Measurements from ENCODE around the gene RNF151. TPM values are rescaled to one million over a fixed set of nuclear protein-coding genes. Genes with fewer than 3 reads are reported as not detected.

The RNF151 gene
- total RNA-seq, 1 donor from 2014 or later: 0.70 TPM

DNA sequence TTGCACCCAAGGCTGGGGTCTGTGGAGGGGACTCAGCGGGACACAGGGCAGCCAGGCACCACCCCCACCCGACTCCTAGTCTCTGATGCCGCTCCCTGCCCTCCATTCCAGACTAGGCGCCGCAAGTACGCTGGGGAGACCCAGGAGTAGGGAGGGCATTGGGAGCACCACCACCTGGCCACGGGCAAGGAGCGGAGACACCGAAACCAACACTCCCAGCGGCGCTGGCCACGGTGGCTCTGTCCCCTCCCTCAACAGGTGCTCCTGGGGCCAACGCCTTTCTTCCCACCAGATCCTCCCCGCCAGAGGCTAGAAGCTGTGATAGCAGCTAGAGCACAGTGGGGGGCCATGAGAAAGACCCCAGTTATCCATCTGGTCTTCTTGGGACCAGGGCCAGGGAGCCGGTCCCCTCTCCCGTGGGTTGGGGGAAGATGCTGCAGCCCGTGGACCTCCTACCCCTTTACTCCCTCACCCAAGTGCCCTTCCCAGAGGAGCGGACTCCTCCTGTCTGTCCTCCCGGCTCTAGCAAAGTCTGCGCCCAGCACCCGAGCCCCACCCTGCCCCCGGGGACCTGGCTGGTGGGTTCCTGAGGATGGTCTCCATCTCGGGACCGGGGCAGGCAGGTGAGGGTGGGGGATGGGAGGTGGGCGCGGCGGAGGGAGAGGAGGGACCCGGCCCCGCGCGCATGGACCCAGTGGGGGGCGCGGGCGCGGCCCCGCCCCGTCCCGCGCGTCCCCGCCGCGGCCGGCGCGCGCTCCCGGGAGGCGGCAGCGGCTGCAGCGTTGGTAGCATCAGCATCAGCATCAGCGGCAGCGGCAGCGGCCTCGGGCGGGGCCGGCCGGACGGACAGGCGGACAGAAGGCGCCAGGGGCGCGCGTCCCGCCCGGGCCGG, 22.8 kb downstream of the RNF151 start, which contains the start of gene SYNGR3:
TSS of gene SYNGR3 (plus strand) at position 762 of the 892 bp plus-strand sequence. CDS start 133 bp downstream, outside the sequence.
- intact Hi-C loops (cut with micrococcal nuclease): no loop called here
- Mint-ChIP-seq H3K27me3 (ENCODE audit: insufficient read depth) (peaks cover 11% of the 10 kb centered on the region), H3K27ac (peak within 1 kb of the TSS; percentile 84), H3K36me3 (ENCODE audit: low read depth) (peaks cover 17% of the 10 kb centered on the region), H3K4me1 (ENCODE audit: low read depth) (peaks cover 26% of the 10 kb centered on the region), H3K9me3 (no peaks in the 10 kb centered on the region), H3K4me3 (peak within 1 kb of the TSS; percentile 82)
- DNase-seq (ENCODE audit: low spot score): no peak

DNA sequence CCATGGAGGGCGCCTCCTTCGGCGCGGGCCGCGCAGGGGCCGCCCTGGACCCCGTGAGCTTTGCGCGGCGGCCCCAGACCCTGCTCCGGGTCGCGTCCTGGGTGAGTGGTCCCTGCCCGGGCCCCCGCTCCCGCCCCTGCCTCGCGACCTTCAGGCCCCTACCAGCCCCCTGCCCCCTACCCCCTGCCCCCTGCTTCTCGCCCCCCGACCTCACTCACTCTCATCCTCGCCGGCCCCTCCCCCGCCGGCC, 23.4 kb downstream of the RNF151 start:
- Mint-ChIP-seq H3K4me3 (no peak overlapping the region), H3K36me3 (ENCODE audit: low read depth) (peaks cover 14% of the 10 kb centered on the region), H3K9me3 (no peaks in the 10 kb centered on the region), H3K27me3 (ENCODE audit: insufficient read depth) (peaks cover 11% of the 10 kb centered on the region), H3K4me1 (ENCODE audit: low read depth) (peaks cover 26% of the 10 kb centered on the region), H3K27ac (no peak overlapping the region)
- DNase-seq (ENCODE audit: low spot score): no peak
- intact Hi-C loops (cut with micrococcal nuclease): no loop called here

DNA sequence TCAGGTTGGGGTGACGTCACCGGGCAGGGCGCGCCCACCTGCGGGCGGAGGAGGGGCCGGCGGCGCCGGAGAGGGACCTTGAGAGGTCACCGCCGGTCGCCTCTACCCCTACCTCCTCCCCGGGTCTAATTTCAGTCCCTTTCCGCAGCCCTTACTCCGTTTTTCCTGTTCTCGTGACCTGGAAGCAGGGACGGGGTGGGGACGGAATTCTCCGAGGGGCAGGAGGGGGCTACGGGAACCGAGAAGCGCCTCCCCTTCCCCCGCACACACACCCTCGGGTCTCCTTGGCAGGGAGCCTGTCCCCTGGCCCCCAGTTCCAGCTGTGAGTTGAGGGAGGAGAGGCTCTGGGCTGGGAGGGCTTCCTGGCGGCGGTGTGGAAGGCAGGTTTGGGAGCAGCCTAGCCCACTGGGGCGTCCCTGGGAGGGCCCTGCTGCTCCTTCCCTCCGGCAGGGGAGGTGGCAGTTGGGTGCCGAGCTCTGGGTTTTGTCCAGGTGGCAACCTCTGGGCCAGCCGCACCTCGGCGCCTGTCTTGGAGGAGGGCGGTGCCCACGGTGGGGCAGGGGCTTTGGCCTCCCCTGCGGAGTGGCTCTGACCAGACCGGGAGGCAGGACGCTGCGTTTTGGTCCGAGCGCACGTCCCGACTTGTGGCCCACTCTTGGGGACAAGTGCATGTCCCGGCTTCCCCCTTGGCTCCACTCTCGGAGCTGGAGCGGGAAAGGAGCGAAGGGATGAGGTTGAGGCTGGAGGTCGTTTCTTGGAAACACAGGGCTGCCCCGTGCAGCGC, 23.9 kb downstream of the RNF151 start:
- Mint-ChIP-seq H3K9me3 (no peaks in the 10 kb centered on the region), H3K4me1 (ENCODE audit: low read depth) (peaks cover 26% of the 10 kb centered on the region), H3K36me3 (ENCODE audit: low read depth) (peaks cover 14% of the 10 kb centered on the region), H3K27ac (peak overlapping the region; percentile 84), H3K4me3 (peak overlapping the region; percentile 82), H3K27me3 (ENCODE audit: insufficient read depth) (peaks cover 11% of the 10 kb centered on the region)
- intact Hi-C loops (cut with micrococcal nuclease): no loop called here
- peak; percentile 58 for DNase-seq (ENCODE audit: low spot score)

DNA sequence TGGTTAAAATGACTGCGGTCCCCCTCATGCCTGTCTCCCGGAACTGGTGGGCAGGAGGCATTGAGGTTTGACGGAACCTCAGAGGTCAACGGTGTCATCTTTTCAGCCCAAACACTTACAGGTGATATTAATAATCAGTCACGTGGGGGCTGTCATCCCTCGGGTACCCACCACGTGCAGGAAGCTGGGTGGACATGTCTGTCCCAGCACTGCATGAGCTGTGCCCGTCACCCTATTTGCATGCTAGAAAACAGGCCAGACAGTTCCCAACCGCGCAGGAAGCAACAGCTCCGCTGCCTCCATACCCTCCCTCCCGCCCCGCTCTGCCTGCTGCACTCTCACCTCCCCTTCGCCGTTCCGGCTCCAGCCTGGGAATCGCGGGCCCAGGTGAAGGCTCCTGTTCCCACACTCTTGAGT, 24.5 kb downstream of the RNF151 start:
- H3K9me3 Mint-ChIP-seq: no peaks in the 10 kb centered on the region
- peaks cover 11% of the 10 kb centered on the region for H3K27me3 Mint-ChIP-seq (ENCODE audit: insufficient read depth)
- H3K27ac Mint-ChIP-seq: peak overlapping the region; percentile 84
- H3K4me1 Mint-ChIP-seq (ENCODE audit: low read depth): peaks cover 26% of the 10 kb centered on the region
- DNase-seq (ENCODE audit: low spot score): no peak
- H3K36me3 Mint-ChIP-seq (ENCODE audit: low read depth): peaks cover 15% of the 10 kb centered on the region
- intact Hi-C loops (cut with micrococcal nuclease): no loop called here
- peak overlapping the region; percentile 82 for H3K4me3 Mint-ChIP-seq

DNA sequence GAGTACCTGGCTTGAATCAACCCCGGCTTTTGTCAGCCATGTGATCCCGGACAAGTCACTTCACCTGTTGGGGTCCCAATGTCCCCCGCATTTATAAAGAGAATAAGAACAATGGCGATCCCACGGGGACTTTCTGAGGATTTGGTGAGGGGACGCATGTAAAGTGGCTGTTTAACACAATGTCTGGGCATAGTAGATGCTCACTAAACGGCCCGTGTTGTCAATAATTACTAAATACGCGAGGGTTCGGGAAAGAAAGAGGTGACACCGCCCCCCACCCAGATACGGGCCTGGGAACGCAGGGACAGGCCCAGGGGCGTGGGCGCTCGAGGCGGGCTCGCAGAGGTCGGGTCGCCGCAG, 24.9 kb downstream of the RNF151 start:
- peak overlapping the region; percentile 84 for H3K27ac Mint-ChIP-seq
- H3K4me1 Mint-ChIP-seq (ENCODE audit: low read depth): peaks cover 26% of the 10 kb centered on the region
- DNase-seq (ENCODE audit: low spot score): no peak
- no peaks in the 10 kb centered on the region for H3K9me3 Mint-ChIP-seq
- intact Hi-C loops (cut with micrococcal nuclease): no loop called here
- peaks cover 11% of the 10 kb centered on the region for H3K27me3 Mint-ChIP-seq (ENCODE audit: insufficient read depth)
- peak overlapping the region; percentile 82 for H3K4me3 Mint-ChIP-seq
- H3K36me3 Mint-ChIP-seq (ENCODE audit: low read depth): peaks cover 14% of the 10 kb centered on the region

DNA sequence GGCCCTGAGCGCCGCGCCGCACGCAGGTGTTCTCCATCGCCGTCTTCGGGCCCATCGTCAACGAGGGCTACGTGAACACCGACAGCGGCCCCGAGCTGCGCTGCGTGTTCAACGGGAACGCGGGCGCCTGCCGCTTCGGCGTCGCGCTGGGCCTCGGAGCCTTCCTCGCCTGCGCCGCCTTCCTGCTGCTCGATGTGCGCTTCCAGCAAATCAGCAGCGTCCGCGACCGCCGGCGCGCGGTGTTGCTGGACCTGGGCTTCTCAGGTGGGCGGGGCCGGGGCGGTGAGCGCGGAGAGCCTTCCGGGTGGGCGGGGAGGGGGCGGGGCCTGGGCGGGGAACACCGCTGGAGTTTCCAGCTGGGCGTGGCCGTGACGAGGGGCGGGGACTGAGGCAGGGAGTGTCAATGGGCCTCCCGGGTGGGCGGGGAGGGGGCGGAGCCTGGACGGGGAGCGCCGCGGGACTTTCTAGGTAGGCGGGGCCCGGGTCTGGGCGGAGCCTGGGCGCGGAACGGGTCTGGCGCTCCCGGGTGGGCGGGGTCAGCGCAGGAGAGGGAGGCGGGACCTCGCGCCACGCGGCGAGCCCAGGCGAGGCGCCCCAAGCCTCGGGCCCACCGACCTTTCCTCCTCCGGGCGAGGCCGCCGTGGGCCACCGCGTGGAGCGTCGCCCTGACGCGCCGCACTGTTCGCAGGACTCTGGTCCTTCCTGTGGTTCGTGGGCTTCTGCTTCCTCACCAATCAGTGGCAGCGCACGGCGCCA, 25.5 kb downstream of the RNF151 start:
- no peaks in the 10 kb centered on the region for H3K9me3 Mint-ChIP-seq
- no peak overlapping the region for H3K27ac Mint-ChIP-seq
- peaks cover 26% of the 10 kb centered on the region for H3K4me1 Mint-ChIP-seq (ENCODE audit: low read depth)
- H3K4me3 Mint-ChIP-seq: peak overlapping the region; percentile 82
- H3K36me3 Mint-ChIP-seq (ENCODE audit: low read depth): peaks cover 10% of the 10 kb centered on the region
- peak; percentile 91 for DNase-seq (ENCODE audit: low spot score)
- H3K27me3 Mint-ChIP-seq (ENCODE audit: insufficient read depth): peaks cover 11% of the 10 kb centered on the region
- intact Hi-C loops (cut with micrococcal nuclease): loop anchor here (1.0 to 2.0 kb wide), 9 partner anchors 8 to 977 kb away; partner anchors contain the start of genes GFER, MSRB1, NDUFB10 and NTHL1

DNA sequence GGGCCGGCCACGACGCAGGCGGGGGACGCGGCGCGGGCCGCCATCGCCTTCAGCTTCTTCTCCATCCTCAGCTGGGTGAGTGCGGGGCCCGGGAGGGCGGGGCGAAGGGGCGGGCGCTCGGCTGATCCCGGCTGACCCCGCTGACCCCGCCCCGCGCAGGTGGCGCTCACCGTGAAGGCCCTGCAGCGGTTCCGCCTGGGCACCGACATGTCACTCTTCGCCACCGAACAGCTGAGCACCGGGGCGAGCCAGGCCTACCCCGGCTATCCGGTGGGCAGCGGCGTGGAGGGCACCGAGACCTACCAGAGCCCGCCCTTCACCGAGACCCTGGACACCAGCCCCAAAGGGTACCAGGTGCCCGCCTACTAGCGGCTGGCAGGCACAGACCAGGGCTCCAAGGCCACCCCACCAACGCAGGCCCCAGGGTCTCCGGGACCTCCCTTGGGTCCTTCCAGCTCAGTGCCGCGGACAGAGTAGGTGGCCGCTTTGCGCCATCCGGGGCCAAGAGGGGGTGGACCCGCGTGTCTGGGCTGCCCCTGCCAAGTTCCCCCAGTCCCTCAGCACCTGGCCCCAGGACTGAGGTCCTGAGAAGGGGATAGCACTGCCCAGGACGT, 26.2 kb downstream of the RNF151 start:
- no peak for DNase-seq (ENCODE audit: low spot score)
- intact Hi-C loops (cut with micrococcal nuclease): loop anchor here (1.0 to 2.0 kb wide), 9 partner anchors 9 to 976 kb away; partner anchors contain the start of genes GFER, MSRB1, NDUFB10 and NTHL1
- H3K36me3 Mint-ChIP-seq (ENCODE audit: low read depth): peaks cover 12% of the 10 kb centered on the region

DNA sequence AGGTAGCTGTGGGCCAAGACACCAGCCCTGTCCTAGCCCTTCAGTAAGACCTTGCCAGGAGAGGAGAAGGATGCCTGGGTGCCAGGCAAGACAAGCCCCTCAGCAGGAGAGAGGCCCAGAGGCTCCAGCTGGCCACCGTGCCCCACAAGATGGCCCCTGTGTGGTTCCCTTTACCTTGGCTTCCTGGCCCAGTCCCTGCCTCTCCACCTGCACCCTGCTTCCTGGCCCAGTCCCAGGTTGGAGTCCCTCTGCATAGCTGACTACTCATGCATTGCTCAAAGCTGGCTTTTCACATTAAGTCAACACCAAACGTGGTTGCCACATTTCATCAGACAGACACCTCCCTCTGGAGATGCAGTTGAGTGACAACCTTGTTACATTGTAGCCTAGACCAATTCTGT, 27.1 kb downstream of the RNF151 start:
- Mint-ChIP-seq H3K27ac (peak overlapping the region; percentile 4), H3K36me3 (ENCODE audit: low read depth) (peaks cover 15% of the 10 kb centered on the region), H3K9me3 (no peaks in the 10 kb centered on the region), H3K4me3 (no peak overlapping the region), H3K27me3 (ENCODE audit: insufficient read depth) (peaks cover 8% of the 10 kb centered on the region), H3K4me1 (ENCODE audit: low read depth) (peaks cover 23% of the 10 kb centered on the region)
- intact Hi-C loops (cut with micrococcal nuclease): loop anchor here (2.0 kb wide), 1 partner anchor 975 kb away; the partner anchor contains the start of gene PAQR4
- no peak for DNase-seq (ENCODE audit: low spot score)

More for the DNA sequence above, 26.2 kb downstream of the RNF151 start:
- Mint-ChIP-seq H3K4me1 (ENCODE audit: low read depth) (peaks cover 26% of the 10 kb centered on the region), H3K4me3 (no peak overlapping the region), H3K27ac (no peak overlapping the region), H3K9me3 (no peaks in the 10 kb centered on the region), H3K27me3 (ENCODE audit: insufficient read depth) (peaks cover 11% of the 10 kb centered on the region)

DNA sequence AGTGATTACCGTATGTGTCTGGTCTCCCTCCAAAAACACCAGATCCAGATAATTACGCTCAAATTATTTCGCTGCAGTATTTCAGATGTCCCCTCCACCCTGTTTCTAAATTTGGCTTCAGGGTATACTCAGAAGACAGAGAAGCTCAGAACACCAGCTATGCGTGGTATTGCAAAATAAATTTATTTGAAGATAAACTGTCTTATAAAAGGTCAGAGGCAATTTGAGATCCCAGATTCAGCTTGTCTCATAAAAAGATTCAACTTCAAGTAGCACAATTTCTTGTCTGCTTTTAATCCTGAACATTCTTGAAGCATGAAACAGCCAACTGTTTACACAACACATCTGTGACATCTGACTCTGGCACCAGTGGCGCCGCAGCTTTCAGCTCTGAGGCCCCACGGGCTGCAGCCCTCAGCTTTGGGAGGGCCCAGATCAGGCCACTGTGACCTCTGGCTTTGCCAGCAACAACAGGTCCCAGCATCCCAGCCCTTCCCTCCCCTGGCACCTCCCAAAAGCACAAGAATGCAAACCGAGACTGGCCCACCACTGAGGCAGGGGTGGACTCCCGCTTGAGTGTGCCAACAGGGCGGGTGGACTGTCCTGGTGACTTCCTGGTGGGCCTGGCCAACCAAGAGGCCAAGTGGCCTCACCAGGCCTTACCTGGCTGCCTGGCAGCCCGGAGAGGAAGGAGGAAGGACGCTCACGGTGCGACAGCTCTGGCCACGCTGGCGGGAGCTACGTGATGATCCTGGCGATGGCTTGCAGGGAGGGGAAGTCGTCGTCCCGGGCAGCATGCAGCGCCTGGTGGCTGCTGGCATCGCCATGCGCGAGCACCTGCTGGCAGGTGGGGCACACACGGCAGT, 31.1 kb downstream of the RNF151 start:
- Mint-ChIP-seq H3K27ac (no peak overlapping the region), H3K4me3 (no peak overlapping the region), H3K9me3 (no peaks in the 10 kb centered on the region), H3K36me3 (ENCODE audit: low read depth) (peaks cover 21% of the 10 kb centered on the region), H3K4me1 (ENCODE audit: low read depth) (peaks cover 9% of the 10 kb centered on the region), H3K27me3 (ENCODE audit: insufficient read depth) (no peaks in the 10 kb centered on the region)
- DNase-seq (ENCODE audit: low spot score): no peak
- intact Hi-C loops (cut with micrococcal nuclease): no loop called here

DNA sequence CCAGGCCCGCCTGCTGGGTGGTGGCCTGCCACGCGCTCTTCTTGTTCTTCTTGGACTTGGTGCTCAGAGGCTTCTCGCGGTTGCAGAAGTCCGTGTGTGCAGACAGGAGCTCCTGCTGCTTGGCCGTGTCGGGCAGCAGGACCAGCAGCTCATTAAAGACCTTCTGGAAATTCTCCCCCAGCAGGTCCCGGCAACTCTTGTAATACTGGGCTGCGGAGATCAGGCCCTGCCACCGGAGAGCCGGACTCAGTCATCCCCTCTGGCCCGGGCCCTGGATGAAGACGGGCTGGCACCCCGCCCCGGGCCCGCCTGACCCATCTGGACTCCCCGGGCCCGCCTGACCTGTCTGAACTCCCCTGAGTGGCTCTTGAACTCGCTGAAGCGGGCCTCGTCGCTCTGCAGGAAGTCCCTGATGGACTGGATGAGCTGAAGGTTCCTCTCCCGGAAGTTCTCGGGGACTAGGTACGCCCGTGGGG, 31.7 kb downstream of the RNF151 start:
- H3K36me3 Mint-ChIP-seq (ENCODE audit: low read depth): peaks cover 21% of the 10 kb centered on the region
- no peaks in the 10 kb centered on the region for H3K27me3 Mint-ChIP-seq (ENCODE audit: insufficient read depth)
- no peak for DNase-seq (ENCODE audit: low spot score)
- intact Hi-C loops (cut with micrococcal nuclease): no loop called here
- H3K9me3 Mint-ChIP-seq: no peaks in the 10 kb centered on the region
- peaks cover 8% of the 10 kb centered on the region for H3K4me1 Mint-ChIP-seq (ENCODE audit: low read depth)
- H3K27ac Mint-ChIP-seq: no peak overlapping the region
- no peak overlapping the region for H3K4me3 Mint-ChIP-seq

DNA sequence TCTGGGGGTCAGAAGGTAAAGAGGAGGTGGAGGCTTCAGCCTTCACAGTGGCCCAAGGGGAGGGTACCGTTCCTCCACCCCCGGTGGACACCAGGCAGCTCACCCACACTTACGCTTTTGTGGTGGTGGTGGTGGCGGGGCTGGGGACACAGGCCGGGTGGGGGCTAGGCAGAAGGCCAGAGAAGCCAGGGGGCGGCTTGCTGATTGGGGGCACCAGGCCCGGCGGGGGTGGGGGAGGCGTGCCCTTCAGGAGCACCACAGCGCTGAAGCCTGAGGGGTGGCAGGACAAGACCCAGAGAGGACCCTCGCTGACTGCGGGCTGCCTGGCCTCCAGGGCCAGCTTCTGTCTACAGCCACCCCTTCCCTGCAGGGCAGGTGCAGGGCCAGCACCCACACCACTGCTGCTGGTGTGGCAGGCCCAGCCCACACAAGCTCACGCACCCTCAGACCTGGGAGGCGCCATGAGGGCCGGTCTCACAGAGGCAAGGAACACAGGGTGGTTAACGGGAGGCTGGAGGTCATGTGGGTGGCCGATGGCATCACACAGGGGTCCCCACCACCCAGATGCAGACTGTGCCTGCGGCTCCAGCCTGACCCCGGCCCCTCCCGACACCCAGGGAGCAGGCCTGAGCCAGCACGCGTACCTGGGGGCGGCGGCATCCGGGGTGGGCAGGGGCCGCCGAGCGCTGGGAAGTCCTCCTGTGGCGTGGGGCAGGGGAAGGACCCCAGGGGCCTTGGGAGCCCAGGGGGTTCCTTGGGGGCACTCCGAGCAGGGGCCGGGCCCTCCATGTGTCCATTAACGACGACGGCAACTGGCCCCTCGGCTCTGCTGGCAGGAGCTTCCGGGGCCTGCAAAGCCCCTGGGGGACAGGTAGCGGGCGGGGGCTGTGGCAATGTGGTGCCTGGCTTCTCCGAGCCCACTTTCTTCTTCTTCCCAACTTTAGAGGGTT, 32.5 kb downstream of the RNF151 start:
- Mint-ChIP-seq H3K4me3 (no peak overlapping the region), H3K36me3 (ENCODE audit: low read depth) (peaks cover 20% of the 10 kb centered on the region), H3K9me3 (no peaks in the 10 kb centered on the region), H3K27ac (no peak overlapping the region), H3K27me3 (ENCODE audit: insufficient read depth) (no peaks in the 10 kb centered on the region), H3K4me1 (ENCODE audit: low read depth) (peaks cover 1% of the 10 kb centered on the region)
- no peak for DNase-seq (ENCODE audit: low spot score)
- intact Hi-C loops (cut with micrococcal nuclease): no loop called here

All from activated T-helper 1 cell treated with anti-CD3 and anti-CD28 coated beads, Interleukin-12 subunit alpha, Interleukin-12 subunit beta, Interleukin-2, Interleukin-4 antibody, amounts not matched to agents 30 ng/mL and 10 ng/mL and 1 ng/mL, durations not matched to agents 14 hours and 24 hours and 36 hours (primary cell).